GM10266 (cell line): Measurements from ENCODE around the gene FBLN5.

Experiments used
- DNase-seq: peaks from one replicate; pipeline ENCODE4 v3.0.0; 2012; ENCODE audit errors: extremely low spot score
- CTCF ChIP-seq: IDR thresholded peaks from 2 replicates; pipeline ENCODE4 v1.5.1; 2012; ENCODE audit warnings: mild to moderate bottlenecking, low read depth; ENCODE audit not compliant: control insufficient read depth, insufficient read depth; ENCODE audit errors: missing control alignments

The FBLN5 gene

GRCh38 chr14:91860238-91860637 lies 87.3 kb downstream of the FBLN5 start:
- DNase-seq: no peak
- TF ChIP-seq CTCF: no peak

- peak; percentile 26 for TF ChIP-seq CTCF
Measured at GRCh38 chr14:91858536-91859275, 88.8 kb downstream of the FBLN5 start.

GRCh38 chr14:91857614-91858013 lies 89.9 kb downstream of the FBLN5 start:
- DNase-seq: no peak
- TF ChIP-seq CTCF: no peak

More at GRCh38 chr14:91858536-91859275, 88.8 kb downstream of the FBLN5 start:
- no peak for DNase-seq

GRCh38 chr14:91854327-91854934 lies 93.1 kb downstream of the FBLN5 start:
- TF ChIP-seq CTCF: no peak
- no peak for DNase-seq

GRCh38 chr14:91851563-91851962 lies 95.9 kb downstream of the FBLN5 start:
- TF ChIP-seq CTCF: no peak
- no peak for DNase-seq

GRCh38 chr14:91848504-91849001 lies 98.9 kb downstream of the FBLN5 start:
- no peak for TF ChIP-seq CTCF
- no peak for DNase-seq

GRCh38 chr14:91847693-91848092 lies 99.8 kb downstream of the FBLN5 start:
- no peak for TF ChIP-seq CTCF
- DNase-seq: no peak
